ENCODE measurements around the gene GPR156. TPM values are rescaled to one million over a fixed set of nuclear protein-coding genes. Genes with fewer than 3 reads are reported as not detected.

The GPR156 gene
- total and polyA plus RNA-seq, 2 donors (not counting 3 experiments of a cell fraction or from before 2014, with no cell fraction given): 0.14 to 0.27 TPM

DNA sequence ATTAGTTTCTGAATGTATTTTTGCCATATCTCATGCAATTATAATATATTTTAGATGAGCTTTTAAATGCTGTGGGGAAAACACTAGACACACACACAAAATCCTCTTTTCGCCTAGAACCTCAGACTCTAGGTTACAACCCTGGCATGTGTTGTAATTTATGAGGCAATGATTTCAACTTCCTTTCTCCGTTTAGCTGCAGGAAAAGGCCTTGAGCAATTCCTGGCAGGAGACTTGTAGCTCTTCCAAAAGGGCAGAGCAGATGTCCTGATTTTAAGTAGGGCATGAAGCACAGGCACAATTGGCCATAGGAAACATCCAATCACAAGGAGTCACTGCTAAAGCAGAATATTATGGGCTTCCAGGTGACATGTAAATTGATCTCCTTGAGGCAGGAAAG, 82.0 kb downstream of the GPR156 start:
- no peaks in the 10 kb centered on the region for H4K20me1 ChIP-seq (replicated peaks; ENCODE audit: control insufficient read depth, extremely low read depth, insufficient read depth, low read length)
- peak; percentile 83 for FAIRE-seq
- H3K9me1 ChIP-seq (replicated peaks; ENCODE audit: control insufficient read depth, extremely low read depth, insufficient read depth, low read length): no peaks in the 10 kb centered on the region
- H2AFZ ChIP-seq (ENCODE audit: low read depth, low read length): peak overlapping the region; percentile 81
- intact Hi-C loops (cut with micrococcal nuclease): no loop called here
- no peak overlapping the region for H3K27ac ChIP-seq (ENCODE audit: insufficient read depth, low read depth, low read length)
- no peak overlapping the region for H3K9ac ChIP-seq (replicated peaks; ENCODE audit: extremely low read depth, insufficient read depth, low read length)
- BruUV-seq (replicated peaks): no TSS peak
- H3K36me3 ChIP-seq (ENCODE audit: control insufficient read depth in 2 of 2, extremely low read depth in 1 of 2, insufficient read depth in 2 of 2, low read length in 2 of 2): no peaks in the 10 kb centered on the region
- DNase-seq (ENCODE audit: low read depth, low spot score): peak; percentile 82
- TF ChIP-seq POLR2AphosphoS5 (IDR thresholded peaks at IDR 0.05; ENCODE audit: insufficient read depth, low read depth, low read length) (no peak), JUN (IDR thresholded peaks at IDR 0.05; ENCODE audit: borderline replicate concordance, insufficient read depth, insufficient read length, low read depth) (peak; percentile 28), EZH2 (IDR thresholded peaks at IDR 0.05; ENCODE audit: borderline replicate concordance, low read depth, low read length, severe bottlenecking) (no peak), FOS (IDR thresholded peaks at IDR 0.05; ENCODE audit: borderline replicate concordance, insufficient read depth, low read length) (no peak), MYC (IDR thresholded peaks at IDR 0.05; ENCODE audit: low read depth, low read length) (no peak), GATA2 (IDR thresholded peaks at IDR 0.05; ENCODE audit: insufficient read depth, insufficient read length, low read depth, low read length) (no peak), POLR2A (IDR thresholded peaks at IDR 0.05; ENCODE audit: low read depth, low read length) (no peak)
- TF ChIP-seq, protein P1, sequence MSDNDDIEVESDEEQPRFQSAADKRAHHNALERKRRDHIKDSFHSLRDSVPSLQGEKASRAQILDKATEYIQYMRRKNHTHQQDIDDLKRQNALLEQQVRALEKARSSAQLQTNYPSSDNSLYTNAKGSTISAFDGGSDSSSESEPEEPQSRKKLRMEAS (IDR thresholded peaks at IDR 0.05; ENCODE audit: insufficient read depth, insufficient read length): no peak
- H3K9me3 ChIP-seq (replicated peaks; ENCODE audit: control insufficient read depth, insufficient read depth, low read length): no peaks in the 10 kb centered on the region
- H3K4me3 ChIP-seq (replicated peaks in 1 of 3; ENCODE audit: insufficient read depth in 1 of 3, low read depth in 1 of 3, low read length in 3 of 3): no peak overlapping the region
- peaks cover 8% of the 10 kb centered on the region for H3K4me1 ChIP-seq (ENCODE audit: control insufficient read depth, extremely low read depth, insufficient read depth, low read length)
- H3K79me2 ChIP-seq (ENCODE audit: control insufficient read depth, insufficient read depth, low read length): no peaks in the 10 kb centered on the region
- ChIA-PET POLR2A (no interaction called here), CTCF (interaction anchor here (0.6 to 1.3 kb wide), 9 partner anchors 9 to 356 kb away, joined by 3 to 5 read pairs (median 3); partner anchors contain the start of gene LRRC58)
- H3K27me3 ChIP-seq (ENCODE audit: control insufficient read depth in 2 of 2, insufficient read depth in 2 of 2, low read length in 2 of 2): no peaks in the 10 kb centered on the region
- dilution Hi-C loops (cut with MboI; ENCODE audit: extremely low pct_ligation_motif_present, low sequenced_read_pairs): no loop called here
- no peak overlapping the region for H3K4me2 ChIP-seq (ENCODE audit: insufficient read depth, low read length)

DNA sequence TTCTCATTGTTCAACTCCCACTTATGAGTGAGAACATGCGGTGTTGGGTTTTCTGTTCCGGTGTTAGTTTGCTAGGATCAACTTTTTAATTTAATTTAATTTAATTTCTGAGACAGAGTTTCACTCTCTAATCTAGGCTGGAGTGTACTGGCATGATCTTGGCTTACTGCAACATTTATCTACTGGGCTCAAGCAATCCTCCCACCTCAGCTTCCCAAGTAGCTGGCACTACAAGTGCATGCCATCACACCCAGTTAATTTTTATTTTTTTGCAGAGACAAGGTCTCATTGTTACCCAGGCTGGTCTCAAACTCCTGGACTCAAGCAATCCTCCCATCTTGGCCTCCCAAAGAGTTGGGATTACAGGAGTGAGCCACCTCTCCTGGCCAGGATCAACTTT, 82.7 kb downstream of the GPR156 start:
- no peak overlapping the region for H3K27ac ChIP-seq (ENCODE audit: insufficient read depth, low read depth, low read length)
- no TSS peak for BruUV-seq (replicated peaks)
- ChIA-PET CTCF (interaction anchor here (0.6 to 1.3 kb wide), 9 partner anchors 9 to 357 kb away, joined by 3 to 5 read pairs (median 3); partner anchors contain the start of gene LRRC58), POLR2A (no interaction called here)
- FAIRE-seq (no peak), DNase-seq (ENCODE audit: low read depth, low spot score) (no peak)
- intact Hi-C loops (cut with micrococcal nuclease) (no loop called here), dilution Hi-C loops (cut with MboI; ENCODE audit: extremely low pct_ligation_motif_present, low sequenced_read_pairs) (no loop called here)
- H3K4me3 ChIP-seq (replicated peaks in 1 of 3; ENCODE audit: insufficient read depth in 1 of 3, low read depth in 1 of 3, low read length in 3 of 3): no peak overlapping the region
- no peak overlapping the region for H3K9ac ChIP-seq (replicated peaks; ENCODE audit: extremely low read depth, insufficient read depth, low read length)
- no peaks in the 10 kb centered on the region for H3K79me2 ChIP-seq (ENCODE audit: control insufficient read depth, insufficient read depth, low read length)
- H3K4me2 ChIP-seq (ENCODE audit: insufficient read depth, low read length): no peak overlapping the region
- no peaks in the 10 kb centered on the region for H3K9me3 ChIP-seq (replicated peaks; ENCODE audit: control insufficient read depth, insufficient read depth, low read length)
- H2AFZ ChIP-seq (ENCODE audit: low read depth, low read length): no peak overlapping the region
- H3K4me1 ChIP-seq (ENCODE audit: control insufficient read depth, extremely low read depth, insufficient read depth, low read length): peaks cover 8% of the 10 kb centered on the region
- no peaks in the 10 kb centered on the region for H3K27me3 ChIP-seq (ENCODE audit: control insufficient read depth in 2 of 2, insufficient read depth in 2 of 2, low read length in 2 of 2)
- H4K20me1 ChIP-seq (replicated peaks; ENCODE audit: control insufficient read depth, extremely low read depth, insufficient read depth, low read length): no peaks in the 10 kb centered on the region
- H3K9me1 ChIP-seq (replicated peaks; ENCODE audit: control insufficient read depth, extremely low read depth, insufficient read depth, low read length): no peaks in the 10 kb centered on the region
- TF ChIP-seq POLR2AphosphoS5 (IDR thresholded peaks at IDR 0.05; ENCODE audit: insufficient read depth, low read depth, low read length): no peak
- no peak for TF ChIP-seq MYC (IDR thresholded peaks at IDR 0.05; ENCODE audit: low read depth, low read length)
- TF ChIP-seq, protein P2, sequence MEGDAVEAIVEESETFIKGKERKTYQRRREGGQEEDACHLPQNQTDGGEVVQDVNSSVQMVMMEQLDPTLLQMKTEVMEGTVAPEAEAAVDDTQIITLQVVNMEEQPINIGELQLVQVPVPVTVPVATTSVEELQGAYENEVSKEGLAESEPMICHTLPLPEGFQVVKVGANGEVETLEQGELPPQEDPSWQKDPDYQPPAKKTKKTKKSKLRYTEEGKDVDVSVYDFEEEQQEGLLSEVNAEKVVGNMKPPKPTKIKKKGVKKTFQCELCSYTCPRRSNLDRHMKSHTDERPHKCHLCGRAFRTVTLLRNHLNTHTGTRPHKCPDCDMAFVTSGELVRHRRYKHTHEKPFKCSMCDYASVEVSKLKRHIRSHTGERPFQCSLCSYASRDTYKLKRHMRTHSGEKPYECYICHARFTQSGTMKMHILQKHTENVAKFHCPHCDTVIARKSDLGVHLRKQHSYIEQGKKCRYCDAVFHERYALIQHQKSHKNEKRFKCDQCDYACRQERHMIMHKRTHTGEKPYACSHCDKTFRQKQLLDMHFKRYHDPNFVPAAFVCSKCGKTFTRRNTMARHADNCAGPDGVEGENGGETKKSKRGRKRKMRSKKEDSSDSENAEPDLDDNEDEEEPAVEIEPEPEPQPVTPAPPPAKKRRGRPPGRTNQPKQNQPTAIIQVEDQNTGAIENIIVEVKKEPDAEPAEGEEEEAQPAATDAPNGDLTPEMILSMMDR (IDR thresholded peaks at IDR 0.05; ENCODE audit: extremely low read depth in 1 of 2, insufficient read depth in 1 of 2, low read depth in 1 of 2, low read length in 2 of 2): no peak
- no peak for TF ChIP-seq GATA2 (IDR thresholded peaks at IDR 0.05; ENCODE audit: insufficient read depth, insufficient read length, low read depth, low read length)
- no peak for TF ChIP-seq JUN (IDR thresholded peaks at IDR 0.05; ENCODE audit: borderline replicate concordance, insufficient read depth, insufficient read length, low read depth)
- TF ChIP-seq FOS (IDR thresholded peaks at IDR 0.05; ENCODE audit: borderline replicate concordance, insufficient read depth, low read length): no peak
- no peak for TF ChIP-seq EZH2 (IDR thresholded peaks at IDR 0.05; ENCODE audit: borderline replicate concordance, low read depth, low read length, severe bottlenecking)
- TF ChIP-seq, protein P1 (IDR thresholded peaks at IDR 0.05; ENCODE audit: insufficient read depth, insufficient read length): no peak
- TF ChIP-seq POLR2A (IDR thresholded peaks at IDR 0.05; ENCODE audit: low read depth, low read length): no peak
- no peaks in the 10 kb centered on the region for H3K36me3 ChIP-seq (ENCODE audit: control insufficient read depth in 2 of 2, extremely low read depth in 1 of 2, insufficient read depth in 2 of 2, low read length in 2 of 2)

All from endothelial cell of umbilical vein (primary cell).